Measurements from ENCODE around the gene ENTPD1. TPM values are rescaled to one million over a fixed set of nuclear protein-coding genes. Genes with fewer than 3 reads are reported as not detected.
"Not testable (repeated sequence)": the region's sequence is repeated elsewhere in the genome, so short reads cannot be mapped to it uniquely, and the experiment has no call there.

The ENTPD1 gene
- total RNA-seq, 1 donor from 2014 or later = 0.95 TPM

DNA sequence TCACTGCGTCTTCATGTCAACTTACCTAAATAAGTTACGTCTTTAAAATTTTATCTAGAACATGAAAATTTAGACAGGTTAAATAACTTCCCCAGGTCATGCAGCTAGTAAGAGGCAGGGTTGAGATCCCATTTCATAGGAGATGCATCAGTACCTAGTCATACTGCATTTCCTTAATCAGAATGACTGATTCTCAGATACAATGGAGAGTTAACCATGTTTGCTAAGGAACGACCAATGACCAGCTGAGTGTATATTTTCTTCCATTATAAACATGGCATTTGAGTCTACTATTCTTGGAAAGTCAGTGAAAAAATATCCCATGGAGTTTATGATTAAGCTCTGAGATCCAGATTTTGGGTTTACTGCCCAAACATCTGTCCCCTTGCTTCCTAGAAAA lies 39.6 kb downstream of the ENTPD1 start:
- Histone ChIP-seq H3K36me3 (ENCODE audit: insufficient read depth, low read length) (no peaks in the 10 kb centered on the region), H2AFZ (ENCODE audit: low read depth, low read length) (no peak overlapping the region), H3K79me2 (ENCODE audit: insufficient read depth, low read length) (no peaks in the 10 kb centered on the region), H3K4me1 (ENCODE audit: insufficient read depth, low read length) (peaks cover 6% of the 10 kb centered on the region), H3K27me3 (ENCODE audit: insufficient read depth, low read length) (no peaks in the 10 kb centered on the region), H3K9ac (ENCODE audit: low read length) (no peak overlapping the region), H3K4me3 (ENCODE audit: insufficient read depth, low read depth, low read length) (no peak overlapping the region), H3K27ac (ENCODE audit: low read depth, low read length) (no peak overlapping the region), H3K9me3 (ENCODE audit: insufficient read depth, low read depth, low read length) (no peaks in the 10 kb centered on the region), H4K20me1 (ENCODE audit: insufficient read depth, low read length) (no peaks in the 10 kb centered on the region), H3K4me2 (ENCODE audit: low read length) (no peak overlapping the region)
- H3K27ac Mint-ChIP-seq (ENCODE audit: unreplicated experiment) = no peak overlapping the region
- FAIRE-seq = no peak
- no peak overlapping the region for H3K4me3 Mint-ChIP-seq (ENCODE audit: unreplicated experiment)
- TF ChIP-seq, protein P1, sequence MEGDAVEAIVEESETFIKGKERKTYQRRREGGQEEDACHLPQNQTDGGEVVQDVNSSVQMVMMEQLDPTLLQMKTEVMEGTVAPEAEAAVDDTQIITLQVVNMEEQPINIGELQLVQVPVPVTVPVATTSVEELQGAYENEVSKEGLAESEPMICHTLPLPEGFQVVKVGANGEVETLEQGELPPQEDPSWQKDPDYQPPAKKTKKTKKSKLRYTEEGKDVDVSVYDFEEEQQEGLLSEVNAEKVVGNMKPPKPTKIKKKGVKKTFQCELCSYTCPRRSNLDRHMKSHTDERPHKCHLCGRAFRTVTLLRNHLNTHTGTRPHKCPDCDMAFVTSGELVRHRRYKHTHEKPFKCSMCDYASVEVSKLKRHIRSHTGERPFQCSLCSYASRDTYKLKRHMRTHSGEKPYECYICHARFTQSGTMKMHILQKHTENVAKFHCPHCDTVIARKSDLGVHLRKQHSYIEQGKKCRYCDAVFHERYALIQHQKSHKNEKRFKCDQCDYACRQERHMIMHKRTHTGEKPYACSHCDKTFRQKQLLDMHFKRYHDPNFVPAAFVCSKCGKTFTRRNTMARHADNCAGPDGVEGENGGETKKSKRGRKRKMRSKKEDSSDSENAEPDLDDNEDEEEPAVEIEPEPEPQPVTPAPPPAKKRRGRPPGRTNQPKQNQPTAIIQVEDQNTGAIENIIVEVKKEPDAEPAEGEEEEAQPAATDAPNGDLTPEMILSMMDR (IDR thresholded peaks at IDR 0.05; ENCODE audit: insufficient read depth, low read depth, low read length) = no peak
- TF ChIP-seq EZH2 (IDR thresholded peaks at IDR 0.05; ENCODE audit: insufficient read depth, low read length) = no peak
- peaks cover 14% of the 10 kb centered on the region for H3K4me1 Mint-ChIP-seq (ENCODE audit: low read depth, unreplicated experiment)
- no peak for DNase-seq (ENCODE audit: low read depth)
- H3K9me3 Mint-ChIP-seq (ENCODE audit: unreplicated experiment) = peaks cover 8% of the 10 kb centered on the region
- no peaks in the 10 kb centered on the region for H3K27me3 Mint-ChIP-seq (ENCODE audit: low read depth, unreplicated experiment)
- peaks cover 1% of the 10 kb centered on the region for H3K36me3 Mint-ChIP-seq (ENCODE audit: low read depth, unreplicated experiment)

DNA sequence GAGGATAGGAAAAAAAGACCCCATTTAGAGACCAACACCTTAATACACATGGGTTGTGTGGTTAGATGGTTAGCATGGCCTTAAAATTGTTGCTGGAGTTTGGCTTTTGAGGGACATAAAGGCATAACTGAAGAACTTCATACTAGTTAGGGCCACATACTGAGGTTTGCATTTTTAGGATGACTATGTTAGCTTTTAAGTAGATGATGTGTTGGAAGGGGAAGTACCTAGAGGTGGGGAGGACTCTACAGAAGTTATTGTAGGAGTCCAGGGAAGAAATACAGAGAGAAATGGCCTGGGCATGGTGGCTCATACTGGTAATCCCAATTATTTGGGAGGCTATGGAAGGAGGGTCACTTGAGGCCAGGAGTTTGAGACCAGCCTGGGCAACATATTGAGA lies 40.5 kb downstream of the ENTPD1 start:
- DNase-seq (ENCODE audit: low read depth) (no peak), FAIRE-seq (no peak)
- H3K4me1 ChIP-seq (ENCODE audit: insufficient read depth, low read length) = peaks cover 6% of the 10 kb centered on the region
- H3K27ac ChIP-seq (ENCODE audit: low read depth, low read length) = no peak overlapping the region
- H2AFZ ChIP-seq (ENCODE audit: low read depth, low read length) = no peak overlapping the region
- H4K20me1 ChIP-seq (ENCODE audit: insufficient read depth, low read length) = no peaks in the 10 kb centered on the region
- no peak overlapping the region for H3K27ac Mint-ChIP-seq (ENCODE audit: unreplicated experiment)
- peaks cover 14% of the 10 kb centered on the region for H3K4me1 Mint-ChIP-seq (ENCODE audit: low read depth, unreplicated experiment)
- peaks cover 1% of the 10 kb centered on the region for H3K36me3 Mint-ChIP-seq (ENCODE audit: low read depth, unreplicated experiment)
- TF ChIP-seq, protein P1 (IDR thresholded peaks at IDR 0.05; ENCODE audit: insufficient read depth, low read depth, low read length) = no peak
- no peak for TF ChIP-seq EZH2 (IDR thresholded peaks at IDR 0.05; ENCODE audit: insufficient read depth, low read length)
- no peak overlapping the region for H3K9ac ChIP-seq (ENCODE audit: low read length)
- H3K36me3 ChIP-seq (ENCODE audit: insufficient read depth, low read length) = no peaks in the 10 kb centered on the region
- H3K4me2 ChIP-seq (ENCODE audit: low read length) = no peak overlapping the region
- no peak overlapping the region for H3K4me3 ChIP-seq (ENCODE audit: insufficient read depth, low read depth, low read length)
- H3K79me2 ChIP-seq (ENCODE audit: insufficient read depth, low read length) = no peaks in the 10 kb centered on the region
- H3K27me3 Mint-ChIP-seq (ENCODE audit: low read depth, unreplicated experiment) = no peaks in the 10 kb centered on the region
- H3K27me3 ChIP-seq (ENCODE audit: insufficient read depth, low read length) = no peaks in the 10 kb centered on the region
- peaks cover 6% of the 10 kb centered on the region for H3K9me3 Mint-ChIP-seq (ENCODE audit: unreplicated experiment)
- H3K9me3 ChIP-seq (ENCODE audit: insufficient read depth, low read depth, low read length) = no peaks in the 10 kb centered on the region
- H3K4me3 Mint-ChIP-seq (ENCODE audit: unreplicated experiment) = no peak overlapping the region

DNA sequence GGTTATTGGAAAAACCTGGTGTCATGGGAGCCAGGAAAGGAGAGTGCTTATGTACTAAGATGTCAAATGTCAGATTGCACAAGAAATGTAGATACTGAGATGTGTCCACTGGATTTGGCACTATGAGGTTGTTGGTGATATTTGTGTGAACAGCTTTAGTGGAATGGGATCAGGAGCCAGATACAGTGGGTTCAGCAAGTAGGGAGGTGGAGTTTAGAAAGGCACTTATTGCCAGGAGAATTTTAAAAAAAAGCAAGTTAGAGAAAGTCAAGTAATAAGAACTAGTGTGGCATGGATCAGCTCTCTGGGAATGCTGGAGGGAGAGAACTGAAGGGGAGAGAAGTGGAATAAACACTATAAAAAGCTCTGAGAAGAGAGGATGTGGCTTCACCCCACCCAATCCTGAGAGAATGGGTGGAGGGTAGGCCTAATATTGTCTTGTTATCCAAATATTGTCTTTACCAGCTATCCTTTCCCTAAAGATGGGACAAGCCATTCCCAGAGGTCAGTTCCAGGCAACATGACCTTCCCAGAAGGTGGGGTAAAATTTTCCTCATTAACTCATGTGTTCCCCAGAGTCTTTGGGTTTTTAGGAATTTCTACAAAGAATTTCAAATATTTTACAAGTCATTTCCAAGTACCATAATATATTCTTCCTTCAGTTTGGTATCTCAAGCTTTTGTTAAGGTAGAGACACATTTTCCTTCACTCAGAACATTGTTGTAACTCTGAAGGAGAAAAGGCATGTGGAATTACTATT lies 42.3 kb downstream of the ENTPD1 start:
- Mint-ChIP-seq H3K27me3 (ENCODE audit: low read depth, unreplicated experiment) (no peaks in the 10 kb centered on the region), H3K27ac (ENCODE audit: unreplicated experiment) (peak overlapping the region; percentile 79), H3K4me3 (ENCODE audit: unreplicated experiment) (no peak overlapping the region), H3K9me3 (ENCODE audit: unreplicated experiment) (peaks cover 10% of the 10 kb centered on the region), H3K4me1 (ENCODE audit: low read depth, unreplicated experiment) (peaks cover 6% of the 10 kb centered on the region), H3K36me3 (ENCODE audit: low read depth, unreplicated experiment) (peaks cover 1% of the 10 kb centered on the region)
- Histone ChIP-seq H3K4me3 (ENCODE audit: insufficient read depth, low read depth, low read length) (no peak overlapping the region), H4K20me1 (ENCODE audit: insufficient read depth, low read length) (no peaks in the 10 kb centered on the region), H3K4me1 (ENCODE audit: insufficient read depth, low read length) (no peaks in the 10 kb centered on the region), H3K27ac (ENCODE audit: low read depth, low read length) (peak overlapping the region; percentile 11), H3K36me3 (ENCODE audit: insufficient read depth, low read length) (no peaks in the 10 kb centered on the region), H3K9ac (ENCODE audit: low read length) (no peak overlapping the region), H2AFZ (ENCODE audit: low read depth, low read length) (no peak overlapping the region), H3K4me2 (ENCODE audit: low read length) (no peak overlapping the region), H3K9me3 (ENCODE audit: insufficient read depth, low read depth, low read length) (no peaks in the 10 kb centered on the region), H3K79me2 (ENCODE audit: insufficient read depth, low read length) (no peaks in the 10 kb centered on the region), H3K27me3 (ENCODE audit: insufficient read depth, low read length) (no peaks in the 10 kb centered on the region)
- FAIRE-seq (peak; percentile 17), DNase-seq (ENCODE audit: low read depth) (peak; percentile 10)
- TF ChIP-seq, protein P1 (IDR thresholded peaks at IDR 0.05; ENCODE audit: insufficient read depth, low read depth, low read length) = no peak
- TF ChIP-seq EZH2 (IDR thresholded peaks at IDR 0.05; ENCODE audit: insufficient read depth, low read length) = no peak

DNA sequence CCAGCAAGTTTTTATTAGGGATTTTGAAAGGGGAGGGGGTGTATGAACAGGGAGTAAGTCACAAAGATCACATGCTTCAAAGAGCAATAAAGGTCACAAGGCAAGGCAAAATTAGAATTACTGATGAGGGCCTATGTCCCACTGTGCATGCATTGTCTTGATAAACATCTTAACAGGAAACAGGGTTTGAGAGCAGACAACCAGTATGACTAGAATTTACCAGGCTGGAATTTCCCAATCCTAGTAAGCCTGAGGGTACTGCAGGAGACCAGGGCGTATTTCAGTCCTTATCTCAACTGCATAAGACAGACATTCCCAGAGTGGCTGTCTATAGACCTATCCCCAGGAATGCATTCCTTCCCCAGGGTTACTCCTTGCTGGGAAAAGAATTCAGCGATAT lies 44.3 kb downstream of the ENTPD1 start:
- H3K27me3 Mint-ChIP-seq (ENCODE audit: low read depth, unreplicated experiment); H3K4me3 ChIP-seq (ENCODE audit: insufficient read depth, low read depth, low read length); H3K4me3 Mint-ChIP-seq (ENCODE audit: unreplicated experiment); H4K20me1 ChIP-seq (ENCODE audit: insufficient read depth, low read length); H3K4me1 Mint-ChIP-seq (ENCODE audit: low read depth, unreplicated experiment); H3K79me2 ChIP-seq (ENCODE audit: insufficient read depth, low read length); H3K9me3 ChIP-seq (ENCODE audit: insufficient read depth, low read depth, low read length); H3K4me2 ChIP-seq (ENCODE audit: low read length); H3K9ac ChIP-seq (ENCODE audit: low read length); FAIRE-seq; H3K27ac Mint-ChIP-seq (ENCODE audit: unreplicated experiment); H3K27me3 ChIP-seq (ENCODE audit: insufficient read depth, low read length); H3K4me1 ChIP-seq (ENCODE audit: insufficient read depth, low read length); DNase-seq (ENCODE audit: low read depth); H3K36me3 Mint-ChIP-seq (ENCODE audit: low read depth, unreplicated experiment); H2AFZ ChIP-seq (ENCODE audit: low read depth, low read length); H3K36me3 ChIP-seq (ENCODE audit: insufficient read depth, low read length): not testable (repeated sequence)
- peak overlapping the region; percentile 38 for H3K27ac ChIP-seq (ENCODE audit: low read depth, low read length)
- H3K9me3 Mint-ChIP-seq (ENCODE audit: unreplicated experiment) = peaks cover 12% of the 10 kb centered on the region
